ENCODE measurements around the gene MYH16.

MYH16 gene

GRCh38 chr7:99359465-99360154 is 87.0 kb downstream of the MYH16 start:
- no peak for DNase-seq

All from CD4-positive, alpha-beta T cell treated with Interleukin-17A for 1 hour (primary cell).